ENCODE measurements around the gene CACNB4.
A peak's percentile ranks its signal among the peaks of the same experiment; 100 is the strongest.

The CACNB4 gene

DNA sequence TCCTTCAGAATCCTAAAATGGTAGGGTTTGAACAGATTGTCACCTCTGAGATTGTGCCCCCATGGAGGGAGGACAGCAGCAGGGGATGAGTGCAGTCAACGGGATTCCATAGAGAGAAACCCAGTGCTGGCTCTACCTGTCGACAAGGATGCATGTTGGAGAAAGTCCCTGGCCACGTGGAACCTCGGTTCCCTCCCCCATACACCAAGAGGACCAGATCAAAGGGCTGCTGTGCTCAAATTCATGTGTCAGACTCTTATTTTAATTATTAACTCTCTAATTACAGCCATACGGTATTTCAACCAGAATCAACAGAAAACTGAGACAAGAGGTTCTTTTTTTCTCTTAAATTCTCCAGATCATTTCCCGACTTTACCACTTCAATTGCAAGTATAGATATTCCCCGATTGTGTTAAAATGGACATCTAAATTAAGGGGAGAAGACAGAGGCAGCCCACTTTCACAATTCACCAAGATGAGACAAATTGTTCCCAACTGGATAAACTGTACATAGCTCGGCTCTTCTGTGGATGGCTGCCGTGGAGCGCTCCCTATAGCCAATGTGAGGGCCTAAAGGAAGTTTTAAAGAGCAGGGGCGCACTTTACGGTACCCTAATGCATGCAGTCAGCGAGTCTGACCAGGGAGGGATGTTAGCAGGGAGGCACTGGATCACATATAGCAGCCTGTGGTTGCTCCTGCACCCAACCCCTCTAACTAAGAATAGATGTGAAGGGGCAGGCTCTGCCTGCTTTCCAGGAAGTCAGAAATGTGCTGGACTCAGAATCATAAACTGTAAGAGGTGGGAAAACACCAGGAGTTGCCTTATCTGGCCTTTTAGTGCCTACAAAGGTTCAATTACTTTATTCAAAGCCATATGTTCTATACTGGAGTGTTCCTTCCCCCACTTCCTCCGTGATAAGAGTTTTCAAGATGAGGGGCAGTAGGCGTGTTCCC is 123.1 kb downstream of the CACNB4 start:
- no peak for DNase-seq (ENCODE audit: low spot score)

DNA sequence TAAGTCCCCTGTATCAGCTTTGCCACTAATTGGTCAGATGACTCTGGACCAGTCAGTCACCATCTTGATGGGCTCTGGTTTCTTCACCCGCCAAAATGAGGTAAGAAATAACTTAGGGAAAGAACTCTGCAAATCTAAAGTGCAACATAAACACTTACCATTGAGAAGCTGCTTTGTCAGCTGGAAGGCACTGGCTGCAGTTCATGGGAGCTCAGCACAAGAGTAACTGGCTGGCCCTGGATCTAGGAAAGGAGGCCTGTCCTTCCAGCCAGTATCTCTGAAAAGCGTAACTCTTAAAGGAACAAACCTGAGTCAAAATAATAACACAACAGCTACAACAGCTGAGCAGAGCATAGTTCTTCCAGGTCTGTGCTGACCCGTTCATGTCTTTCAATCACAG is 123.9 kb downstream of the CACNB4 start:
- no peak for DNase-seq (ENCODE audit: low spot score)

DNA sequence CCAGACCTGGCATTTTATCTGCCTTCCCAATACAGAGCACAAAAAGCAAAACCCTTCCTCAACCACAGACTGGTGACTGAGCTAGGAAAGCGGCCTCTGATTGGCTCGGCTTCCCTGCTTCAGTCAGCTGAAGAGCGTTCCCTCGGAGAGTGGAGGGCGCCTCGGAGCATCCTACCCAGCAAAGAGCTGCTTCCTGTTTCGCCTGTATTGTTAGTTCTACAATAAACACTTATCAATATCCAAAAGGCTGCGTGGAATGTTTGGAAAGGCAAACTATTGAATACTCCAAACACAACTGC is 125.0 kb downstream of the CACNB4 start:
- peak; percentile 73 for DNase-seq (ENCODE audit: low spot score)

DNA sequence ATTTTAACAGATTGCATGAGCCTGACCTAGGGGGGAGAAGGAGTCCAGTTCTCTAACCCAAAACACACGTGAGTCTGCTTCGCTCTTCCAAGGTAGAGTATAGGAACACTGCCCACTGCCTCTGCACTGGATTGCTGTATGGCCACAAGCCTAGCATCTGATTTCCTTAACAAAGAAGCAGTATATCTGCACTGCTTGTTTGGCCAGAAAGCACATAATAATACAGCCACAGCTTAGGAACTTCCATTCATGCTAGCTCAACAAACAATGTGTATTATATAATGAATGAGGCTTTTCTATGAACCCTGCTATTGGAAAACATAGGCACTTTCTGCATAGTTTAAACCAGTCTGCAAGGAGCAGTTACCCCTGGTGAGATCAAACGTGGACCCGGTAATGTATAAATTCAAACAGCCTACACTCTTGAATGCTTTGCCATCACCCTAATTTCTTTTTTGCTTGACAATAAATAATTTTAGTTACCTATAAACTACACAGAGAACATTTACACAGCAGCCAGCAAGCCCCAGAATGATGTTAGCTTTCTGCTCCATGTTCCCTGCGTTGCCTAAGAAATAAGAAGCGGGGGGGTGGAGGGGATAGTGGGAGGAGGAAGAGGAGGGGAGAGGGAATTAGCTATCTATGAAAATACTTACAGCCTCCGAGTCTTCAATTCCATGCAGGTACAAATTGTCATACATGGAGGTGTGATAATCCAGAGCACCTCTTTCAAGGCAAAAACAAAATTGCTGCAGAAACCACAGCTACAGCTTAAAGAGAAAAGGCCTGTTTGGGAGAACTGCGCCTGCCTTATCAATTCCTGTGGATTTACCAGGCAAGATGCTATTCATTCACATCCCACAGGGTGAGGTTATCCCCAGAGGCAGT is 125.6 kb downstream of the CACNB4 start:
- peak; percentile 77 for DNase-seq (ENCODE audit: low spot score)

DNA sequence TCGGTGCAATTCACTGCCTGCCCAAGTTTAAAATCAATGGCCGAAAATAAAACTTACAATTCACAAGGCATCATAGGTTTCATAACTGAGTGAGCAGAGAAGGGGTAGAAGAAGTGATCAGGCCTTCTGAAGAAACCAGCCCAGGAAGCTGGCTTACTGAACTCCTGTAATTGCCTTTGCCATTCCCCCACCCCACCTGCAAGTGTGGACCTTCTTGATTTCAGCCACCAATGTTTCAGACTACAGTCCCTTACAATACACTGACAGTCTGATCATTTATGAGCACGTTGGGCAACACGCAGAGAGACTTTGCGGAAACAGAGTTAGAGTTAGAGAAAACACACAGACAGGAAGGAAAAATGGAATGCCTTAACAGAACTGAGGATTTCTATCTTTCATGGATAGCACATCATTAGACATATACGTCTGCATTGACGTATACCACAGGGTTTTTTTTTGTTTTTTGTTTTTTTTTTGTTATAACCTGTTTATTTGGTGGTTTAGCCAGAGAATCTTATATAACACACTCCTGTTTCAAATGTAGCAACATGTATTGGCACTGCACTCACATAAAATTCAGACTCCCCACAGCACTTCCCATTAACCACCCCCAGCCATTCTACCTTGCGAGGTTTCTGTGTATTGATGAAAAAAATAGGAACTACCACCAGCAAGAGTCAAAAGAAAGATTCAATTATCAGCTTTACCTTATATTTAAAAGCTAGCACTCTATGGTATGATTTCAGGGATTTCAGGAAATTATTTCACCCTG is 126.4 kb downstream of the CACNB4 start:
- DNase-seq (ENCODE audit: low spot score), result no peak

DNA sequence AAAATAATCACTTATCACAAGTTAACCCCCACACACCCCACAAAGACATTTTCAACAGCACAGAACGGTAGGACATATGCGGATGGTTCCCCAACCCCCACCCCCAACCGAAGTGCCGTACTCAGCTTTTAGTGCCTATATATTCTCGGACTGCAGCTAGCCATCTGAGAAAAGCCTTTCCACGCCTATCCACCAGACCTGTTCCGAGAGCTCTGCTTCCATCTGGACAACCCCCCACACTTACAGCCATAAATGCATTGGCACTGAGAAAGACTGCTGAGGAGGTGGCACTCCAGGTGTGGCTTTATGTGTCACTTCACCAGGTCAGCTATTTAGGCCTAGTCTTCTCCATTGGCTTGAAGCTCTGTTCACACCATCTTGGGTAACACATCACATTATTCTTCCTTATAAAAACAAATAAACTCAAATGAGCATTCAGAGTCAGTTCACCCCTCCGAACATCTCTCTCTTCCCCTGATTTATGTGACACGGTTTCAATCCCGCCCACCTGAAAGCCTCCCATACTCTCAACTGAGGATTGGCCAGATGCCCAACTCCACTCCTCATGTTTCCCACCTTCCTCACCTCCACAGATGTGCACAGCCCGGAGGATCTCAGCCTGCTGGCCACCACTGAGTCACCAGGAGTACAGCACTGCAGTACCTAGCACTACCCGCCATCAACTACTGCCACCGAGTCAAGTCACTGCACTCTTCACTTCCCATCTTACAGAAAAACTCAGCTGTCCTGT is 127.4 kb downstream of the CACNB4 start:
- DNase-seq (ENCODE audit: low spot score), result no peak

DNA sequence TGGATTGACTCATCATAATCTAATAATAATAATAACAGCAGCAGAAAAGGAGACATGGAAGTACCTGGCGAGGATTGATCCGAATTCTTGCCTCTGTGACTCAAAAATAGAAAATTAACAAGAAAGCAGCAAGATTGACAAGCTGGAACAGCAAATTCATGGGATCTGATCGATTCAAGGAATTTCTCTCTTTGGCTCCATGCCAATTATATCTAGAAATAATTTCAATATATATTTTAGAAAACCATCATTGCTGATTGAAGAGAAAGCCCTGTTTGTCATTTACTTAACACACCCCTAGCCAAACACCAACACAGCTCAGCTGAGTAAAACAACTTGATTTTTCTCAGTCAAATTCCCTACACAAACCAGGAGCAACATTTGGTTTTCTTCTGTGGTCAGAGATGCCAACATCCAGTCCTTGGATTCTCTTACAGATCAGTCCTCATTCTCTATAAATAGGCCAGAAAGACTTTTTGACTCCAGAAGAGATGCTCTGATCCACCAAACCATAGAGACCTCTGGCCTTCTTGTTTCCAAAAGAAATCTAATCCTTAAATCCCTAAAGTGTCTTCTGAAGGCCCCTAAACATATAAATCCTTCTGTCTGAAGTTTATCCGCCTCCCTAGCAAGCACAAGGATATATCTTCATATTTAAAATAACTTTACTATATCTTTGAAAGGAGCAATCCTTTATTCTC is 129.9 kb downstream of the CACNB4 start:
- no peak for DNase-seq (ENCODE audit: low spot score)

DNA sequence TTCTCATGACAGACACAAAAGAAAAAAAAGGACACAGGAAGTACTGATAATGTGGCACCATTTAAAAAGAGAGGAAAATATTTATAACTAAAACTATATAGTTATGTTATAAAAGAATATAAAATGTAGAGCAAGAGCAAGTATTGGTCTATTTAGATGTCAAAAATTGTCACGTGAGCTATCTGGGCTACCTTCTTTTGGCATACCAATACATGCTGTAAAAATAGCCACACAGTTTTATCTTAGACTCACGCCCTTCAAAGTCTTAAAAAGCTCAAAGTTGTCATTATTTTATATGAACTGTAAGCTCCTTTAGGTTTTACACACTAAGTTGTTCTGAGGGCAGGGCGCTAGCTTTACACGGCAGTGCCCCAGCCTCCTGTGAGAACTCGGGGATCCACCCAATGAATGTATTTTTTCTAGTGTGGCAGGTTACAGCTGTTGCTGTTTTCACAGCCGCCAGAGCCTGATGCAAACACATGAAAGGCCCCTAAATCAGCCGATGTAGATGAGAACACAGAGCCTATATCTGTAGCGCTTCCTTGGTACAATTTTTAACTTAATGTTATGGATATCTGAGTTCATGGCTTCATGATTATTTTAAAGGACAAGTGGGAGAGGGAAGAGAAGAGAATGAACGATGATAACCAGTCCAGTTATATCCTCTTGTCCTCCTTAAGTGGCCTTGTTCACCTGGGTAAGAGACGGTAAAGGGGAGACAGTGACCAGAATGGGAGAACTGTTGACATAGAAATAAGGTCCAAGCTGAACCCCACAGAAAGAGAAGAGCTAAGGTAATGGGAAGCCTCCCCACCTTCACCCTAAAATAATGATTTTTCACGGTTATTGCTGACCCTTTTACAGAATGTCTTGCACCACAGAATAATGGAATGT is 130.8 kb downstream of the CACNB4 start:
- no peak for DNase-seq (ENCODE audit: low spot score)

DNA sequence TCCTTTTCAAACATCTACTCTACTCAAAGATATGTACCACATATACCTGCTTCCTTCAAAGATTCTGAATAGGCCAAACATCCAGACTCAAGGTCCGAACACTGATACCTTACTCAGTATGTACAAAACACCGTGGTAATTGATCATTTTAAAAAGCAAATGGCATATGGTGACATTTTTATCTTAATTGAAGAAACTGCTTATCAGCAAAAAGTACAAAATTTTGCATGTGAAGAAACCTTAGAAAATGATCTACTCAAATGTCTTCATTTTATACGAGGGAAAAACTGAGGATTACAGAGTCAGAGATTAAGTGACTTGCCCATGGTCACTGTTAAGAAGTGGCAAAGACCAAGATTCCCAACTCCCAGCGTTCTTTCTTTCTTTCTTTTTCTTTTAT is 133.0 kb downstream of the CACNB4 start:
- no peak for DNase-seq (ENCODE audit: low spot score)

DNA sequence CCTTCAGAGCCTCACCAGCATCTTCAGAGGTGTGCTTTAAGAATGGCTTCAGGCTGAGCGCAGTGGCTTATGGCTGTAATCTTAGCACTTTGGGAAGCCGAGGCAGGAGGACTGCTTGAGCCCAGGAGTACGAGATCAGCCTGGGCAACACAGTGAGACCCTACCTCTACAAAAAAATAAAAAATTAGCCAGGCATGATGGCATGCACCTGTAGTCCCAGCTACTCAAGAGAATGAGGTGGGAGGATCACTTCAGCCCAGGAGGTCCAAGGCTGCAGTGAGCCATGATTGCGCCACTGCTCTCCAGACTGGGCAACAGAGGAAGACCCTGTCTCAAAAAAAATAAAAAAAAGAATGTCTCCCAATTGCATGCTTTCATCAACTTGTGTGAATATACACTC is 137.3 kb downstream of the CACNB4 start:
- no peak for DNase-seq (ENCODE audit: low spot score)

DNA sequence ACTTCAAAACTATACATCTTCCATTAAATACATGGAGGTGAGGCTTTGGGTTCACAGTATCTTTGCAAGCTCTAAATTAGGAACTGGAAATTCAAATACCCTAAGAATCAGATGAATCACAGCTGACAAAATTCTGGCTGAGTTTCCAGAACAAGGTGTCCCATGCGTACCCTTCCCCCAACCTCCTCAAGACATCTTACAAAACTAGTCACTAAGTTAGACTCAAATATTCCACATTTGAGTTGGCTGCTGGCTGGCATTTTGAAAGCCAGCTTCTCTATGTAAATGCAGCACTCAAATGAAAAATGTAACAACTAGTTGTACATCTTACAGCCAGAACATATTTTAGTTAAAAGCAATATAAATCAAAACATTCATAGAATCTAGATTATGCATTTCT is 139.6 kb downstream of the CACNB4 start:
- DNase-seq (ENCODE audit: low spot score), result no peak

DNA sequence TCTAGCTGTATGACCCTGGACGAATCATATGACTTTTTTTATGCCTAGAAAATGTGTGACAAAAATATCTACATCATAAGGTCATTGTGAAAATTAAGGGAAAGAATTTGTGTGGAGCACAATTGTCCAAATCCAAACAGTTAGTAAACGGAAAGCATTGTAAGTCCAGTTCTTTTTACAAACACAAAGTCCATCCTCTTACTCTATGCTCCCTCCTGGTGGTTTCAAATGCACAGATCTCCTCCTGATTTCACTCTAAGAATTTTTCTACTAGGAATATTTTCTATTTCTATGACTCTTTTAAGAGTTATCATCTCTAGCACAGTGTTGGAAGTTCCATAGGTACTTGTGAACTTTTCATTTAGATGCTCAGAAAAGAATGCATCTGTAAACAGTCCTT is 145.4 kb downstream of the CACNB4 start:
- no peak for DNase-seq (ENCODE audit: low spot score)

DNA sequence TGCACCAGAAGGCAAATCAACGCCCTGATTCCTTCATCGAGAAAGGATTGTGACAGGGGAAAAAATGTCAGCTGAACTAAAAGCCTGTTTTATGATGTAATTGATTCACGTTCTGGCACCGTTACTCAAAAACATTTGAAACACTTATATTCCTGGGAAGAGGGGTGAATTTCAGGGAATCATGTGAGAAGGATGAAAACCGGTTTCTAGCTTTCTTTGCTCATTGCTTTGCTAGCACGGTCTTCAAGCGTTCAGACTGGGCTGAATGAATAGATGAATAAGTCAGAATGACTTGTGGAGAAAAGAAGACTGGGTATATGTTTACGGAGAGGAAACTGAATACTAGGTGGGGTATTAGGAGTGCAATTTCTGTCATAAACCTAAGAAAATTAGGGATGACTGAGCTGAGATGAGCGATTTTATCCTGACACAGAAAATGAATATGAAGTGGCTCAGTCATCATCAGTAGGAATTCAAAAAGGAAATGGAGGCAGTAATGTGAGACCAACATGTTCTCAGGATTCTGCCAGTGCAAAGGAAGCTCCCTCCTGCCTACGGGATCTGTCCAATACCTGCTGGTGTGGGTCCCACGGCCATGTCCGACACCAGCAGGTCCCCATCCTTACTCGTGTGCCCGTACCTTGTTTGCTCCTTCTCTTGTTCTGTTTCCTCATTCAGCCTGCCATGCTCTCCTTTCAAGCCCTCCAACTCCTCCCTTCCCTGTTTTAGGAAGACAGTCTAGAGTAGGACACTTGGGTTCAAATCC is 146.0 kb downstream of the CACNB4 start:
- DNase-seq (ENCODE audit: low spot score), result no peak

DNA sequence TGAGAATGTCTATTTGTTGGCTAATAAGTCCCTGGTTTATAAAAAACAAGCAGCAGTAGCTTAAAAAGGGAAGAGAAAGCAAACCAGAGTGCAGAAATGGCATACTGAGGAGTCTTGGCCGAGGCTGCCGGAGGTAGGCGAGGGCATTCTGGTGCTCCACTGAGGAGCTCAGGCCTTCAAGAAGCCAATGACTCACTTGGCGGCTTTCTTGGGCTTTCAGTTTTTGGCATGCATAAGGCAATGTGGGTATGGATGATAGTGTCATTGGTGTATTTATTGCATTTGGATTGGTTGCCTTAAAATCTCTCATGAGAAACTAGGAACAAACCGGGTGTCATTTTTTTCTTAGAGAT is 151.1 kb downstream of the CACNB4 start:
- DNase-seq (ENCODE audit: low spot score), result peak; percentile 33

DNA sequence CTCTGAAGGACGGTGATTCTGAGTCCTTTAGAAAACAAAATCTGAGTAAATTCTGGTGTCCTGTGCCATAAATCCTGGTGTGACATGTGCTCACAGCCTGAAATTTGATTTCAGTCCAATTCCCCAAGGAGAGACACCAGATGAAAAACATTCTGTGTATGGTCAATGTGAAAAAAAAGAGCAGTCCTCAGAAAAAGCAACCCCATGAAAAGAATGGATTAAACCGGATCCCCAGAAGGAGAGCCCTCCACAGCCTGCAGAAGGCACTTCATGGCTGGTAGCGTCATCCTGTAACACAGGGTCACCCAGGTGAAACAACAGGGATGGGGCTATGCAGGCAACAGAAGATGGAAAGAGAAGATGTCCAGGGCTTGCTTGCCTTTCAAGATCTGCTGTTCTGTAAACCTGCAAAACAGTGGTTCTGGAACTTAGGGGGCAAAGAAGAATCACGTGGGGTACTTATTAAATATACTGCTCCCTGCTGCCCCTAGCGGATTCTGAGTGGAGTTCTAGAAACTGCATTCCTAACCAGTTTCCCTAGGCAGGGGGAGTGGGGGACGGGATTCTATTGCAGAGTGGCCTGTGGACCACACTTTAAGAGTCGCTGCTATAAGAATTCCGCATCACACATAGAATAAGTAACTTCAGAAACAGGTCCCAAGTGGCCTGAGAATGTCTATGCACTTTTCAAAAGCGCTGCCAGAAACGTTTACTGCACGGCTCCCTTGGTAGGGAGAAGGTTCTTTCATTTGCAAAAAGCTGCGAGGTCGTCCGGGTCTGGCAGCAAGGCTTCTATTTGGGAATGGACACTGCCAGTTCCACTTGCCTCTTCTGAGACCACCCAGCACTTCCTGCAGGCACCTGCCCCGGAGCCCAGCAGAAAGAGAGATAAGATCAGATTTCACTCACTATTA is 151.7 kb downstream of the CACNB4 start:
- DNase-seq (ENCODE audit: low spot score), result peak; percentile 47

DNA sequence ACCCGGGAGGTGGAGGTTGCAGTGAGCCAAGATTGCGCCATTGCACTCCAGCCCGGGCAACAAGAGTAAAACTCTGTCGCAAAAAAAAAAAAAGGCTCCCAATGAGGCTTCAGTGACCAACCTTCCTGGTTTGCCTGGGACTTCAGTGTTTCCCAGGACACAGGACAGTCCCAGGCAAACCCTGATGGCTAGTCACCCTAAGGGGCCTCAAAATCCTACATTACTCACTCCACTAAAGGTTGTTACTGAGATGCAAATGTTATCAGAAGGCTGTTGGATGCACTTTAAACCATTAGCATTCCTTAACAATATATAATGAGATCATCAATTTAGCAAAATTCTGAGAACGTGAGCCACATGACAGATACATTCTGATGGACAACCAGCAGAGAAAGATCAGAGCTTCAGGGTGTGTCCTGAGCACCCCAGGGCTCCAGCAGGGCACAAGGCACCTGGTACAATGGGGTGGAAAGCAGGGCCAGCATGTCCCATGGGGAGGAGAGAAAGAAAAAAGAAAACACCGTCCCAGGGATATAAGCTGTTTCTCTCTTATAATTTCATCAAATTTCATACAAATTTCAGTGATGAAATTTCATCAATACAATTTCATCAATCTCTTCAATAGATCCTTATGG is 152.5 kb downstream of the CACNB4 start:
- no peak for DNase-seq (ENCODE audit: low spot score)

DNA sequence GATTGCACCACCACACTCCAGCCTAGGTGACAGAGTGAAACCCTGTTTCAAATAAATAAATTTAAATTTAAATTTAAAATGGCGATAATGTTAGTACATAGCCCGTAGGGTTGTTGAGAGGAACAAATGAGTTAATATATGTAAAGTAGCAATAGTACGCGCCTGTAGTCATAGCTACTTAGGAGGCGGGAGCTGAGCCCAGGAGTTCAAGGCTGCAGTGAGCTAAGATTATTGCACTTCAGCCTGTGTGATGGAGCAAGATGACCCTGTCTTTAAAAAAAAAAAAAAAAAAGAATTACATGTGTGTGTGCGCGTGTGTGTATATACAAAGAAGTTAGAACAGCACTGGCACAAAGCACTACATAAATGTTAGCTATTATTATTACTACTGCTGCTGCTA is 153.2 kb downstream of the CACNB4 start:
- DNase-seq (ENCODE audit: low spot score), result no peak

DNA sequence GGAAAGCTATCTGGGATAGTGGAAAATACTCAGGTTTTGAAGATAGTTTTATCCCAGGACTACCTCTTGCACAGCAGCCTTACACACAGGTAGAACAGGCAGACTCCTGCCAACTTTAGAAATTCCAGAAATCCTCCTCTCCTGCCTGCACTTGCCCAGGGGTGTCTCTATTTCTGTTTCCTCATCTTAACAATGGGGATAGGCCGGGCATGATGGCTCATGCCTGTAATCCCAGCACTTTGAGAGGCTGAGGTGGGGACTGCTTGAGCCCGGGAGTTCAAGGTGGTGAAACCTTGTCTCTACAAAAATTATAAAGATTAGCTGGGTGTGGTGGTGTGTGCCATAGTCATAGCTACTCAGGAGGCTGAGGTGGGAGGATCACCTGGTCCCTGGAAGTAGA is 153.7 kb downstream of the CACNB4 start:
- no peak for DNase-seq (ENCODE audit: low spot score)
